CD4-positive, alpha-beta T cell treated with Interleukin-21 for 1 hour (primary cell): ENCODE measurements around the gene IP6K3.

Experiments
- DNase-seq: peaks from one replicate; pipeline ENCODE4 v3.0.0-alpha.2; 2020

Gene IP6K3

GRCh38 chr6:33738879-33739278 is 7.8 kb downstream of the IP6K3 start:
- no peak for DNase-seq

GRCh38 chr6:33738153-33738552 is 8.6 kb downstream of the IP6K3 start:
- DNase-seq, result no peak

- no peak for DNase-seq
Observed at GRCh38 chr6:33737267-33738026, 9.3 kb downstream of the IP6K3 start.

GRCh38 chr6:33735216-33735615 is 11.5 kb downstream of the IP6K3 start:
- no peak for DNase-seq

DNA sequence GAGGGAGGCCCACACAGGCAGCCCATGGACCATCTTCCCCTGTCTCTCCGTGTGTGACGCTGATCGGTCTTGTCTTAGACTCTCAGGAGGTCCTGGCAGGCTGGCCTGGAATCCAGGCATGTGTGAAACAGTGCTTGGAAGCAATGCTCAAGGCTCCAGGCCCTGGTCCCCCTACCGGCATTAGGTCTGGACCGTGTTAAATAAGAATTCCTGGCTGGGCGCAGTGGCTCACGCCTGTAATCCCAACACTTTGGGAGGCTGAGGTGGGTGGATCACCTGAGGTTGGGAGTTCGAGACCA is 13.0 kb downstream of the IP6K3 start:
- DNase-seq, result no peak

GRCh38 chr6:33732817-33733708 is 13.6 kb downstream of the IP6K3 start:
- no peak for DNase-seq

DNA sequence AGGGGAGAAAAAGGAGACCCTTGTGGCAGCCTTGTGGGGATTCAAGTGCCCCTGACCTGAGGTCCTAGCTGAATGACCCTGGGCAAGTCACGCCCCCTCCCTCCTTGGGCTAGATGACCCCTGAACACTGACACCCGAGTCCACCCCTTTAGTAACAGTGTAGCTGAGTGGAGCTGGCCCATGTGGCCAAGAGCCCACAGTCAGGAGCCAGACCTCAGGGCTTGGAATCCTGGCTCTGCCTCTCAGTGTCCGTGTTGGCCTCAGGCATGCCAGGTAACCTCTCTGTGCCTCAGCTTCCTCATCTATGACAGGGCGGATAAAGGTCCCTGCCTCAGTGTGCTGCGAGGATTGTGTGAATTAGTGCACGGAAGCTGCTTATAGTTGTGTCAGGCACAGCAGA is 14.3 kb downstream of the IP6K3 start:
- no peak for DNase-seq

GRCh38 chr6:33731751-33732282 is 14.9 kb downstream of the IP6K3 start:
- no peak for DNase-seq

DNA sequence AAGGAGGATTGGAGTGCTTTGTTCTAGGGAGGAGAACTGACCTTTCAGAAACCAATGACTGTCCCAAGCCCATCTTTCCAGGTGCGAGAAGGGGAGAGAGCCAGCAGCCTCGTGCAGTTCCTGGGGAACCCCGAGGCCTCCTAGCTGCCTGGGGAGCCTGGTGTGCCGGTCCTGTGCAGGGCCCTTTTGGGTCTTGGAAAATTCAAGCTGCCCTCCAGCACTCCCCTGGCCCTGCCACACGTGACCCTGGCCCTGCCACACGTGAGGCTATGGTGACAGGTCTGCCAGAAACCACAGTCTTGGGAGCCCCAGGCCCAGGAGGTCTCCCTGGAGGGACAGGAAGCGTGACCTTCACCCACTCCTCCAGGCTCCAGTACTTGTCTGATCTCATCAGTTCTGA is 15.7 kb downstream of the IP6K3 start:
- no peak for DNase-seq

DNA sequence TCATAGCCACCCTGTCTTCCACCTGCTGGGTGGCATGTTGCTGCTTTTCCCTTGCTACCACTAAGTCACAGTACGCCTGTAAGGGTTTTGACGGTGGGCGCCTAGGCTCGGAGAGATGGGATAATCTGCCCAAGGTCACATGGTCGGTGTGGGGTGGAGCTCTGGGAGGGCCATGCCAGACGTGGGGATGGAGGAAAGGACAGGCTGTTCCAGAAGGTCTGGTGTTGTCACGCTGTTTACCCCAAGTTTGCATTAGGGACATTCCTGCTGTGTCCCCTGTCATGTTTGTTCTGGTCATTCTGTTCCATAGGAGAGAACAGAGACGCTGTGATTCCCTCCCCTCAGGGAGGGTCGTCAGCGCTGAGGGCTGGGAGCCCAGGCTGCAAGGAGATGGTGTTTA is 16.1 kb downstream of the IP6K3 start:
- DNase-seq, result no peak

- DNase-seq, result no peak
Observed at GRCh38 chr6:33729059-33729458, 17.6 kb downstream of the IP6K3 start.

DNA sequence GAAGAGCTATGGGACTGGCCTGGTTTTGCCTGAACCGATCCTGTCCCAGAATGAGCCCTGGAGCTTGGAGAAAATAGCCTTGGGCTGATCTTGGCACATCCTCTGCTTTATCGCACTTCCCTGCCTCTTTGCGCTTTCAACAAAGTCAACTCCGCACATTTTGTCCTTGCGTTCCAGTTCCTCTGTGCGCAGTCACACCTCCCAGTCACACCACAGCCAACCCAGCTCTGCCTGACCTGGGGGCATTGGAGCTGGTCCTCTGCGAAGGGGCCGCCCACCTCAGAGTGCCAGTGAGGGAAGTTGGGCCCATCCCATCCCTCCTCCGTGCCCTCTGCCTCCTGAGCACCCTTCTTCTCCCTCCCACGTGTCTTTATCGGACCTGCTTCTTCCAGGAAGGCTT is 18.3 kb downstream of the IP6K3 start:
- DNase-seq, result no peak

GRCh38 chr6:33727932-33728331 is 18.8 kb downstream of the IP6K3 start:
- no peak for DNase-seq

DNA sequence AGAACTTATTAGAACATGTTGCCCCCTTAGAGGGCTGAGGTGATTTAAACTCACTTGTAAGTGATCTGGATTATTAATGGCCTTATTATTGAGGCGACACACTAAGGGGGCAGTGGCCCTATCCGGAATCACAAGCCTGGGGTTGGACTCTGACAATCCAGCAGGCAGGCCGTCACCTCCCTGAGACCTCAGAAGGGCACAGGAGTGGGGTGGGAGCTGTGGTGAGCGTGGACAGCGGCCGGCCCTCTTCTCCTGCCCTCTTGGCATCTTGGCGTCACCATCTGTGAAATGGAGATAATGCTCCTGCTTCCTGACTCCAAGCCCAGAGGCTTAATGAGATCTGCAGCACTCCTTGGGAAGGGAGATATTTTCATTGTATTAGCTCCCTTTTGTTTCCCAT is 19.6 kb downstream of the IP6K3 start:
- no peak for DNase-seq

- no peak for DNase-seq
Observed at GRCh38 chr6:33726696-33727095, 20.0 kb downstream of the IP6K3 start.

DNA sequence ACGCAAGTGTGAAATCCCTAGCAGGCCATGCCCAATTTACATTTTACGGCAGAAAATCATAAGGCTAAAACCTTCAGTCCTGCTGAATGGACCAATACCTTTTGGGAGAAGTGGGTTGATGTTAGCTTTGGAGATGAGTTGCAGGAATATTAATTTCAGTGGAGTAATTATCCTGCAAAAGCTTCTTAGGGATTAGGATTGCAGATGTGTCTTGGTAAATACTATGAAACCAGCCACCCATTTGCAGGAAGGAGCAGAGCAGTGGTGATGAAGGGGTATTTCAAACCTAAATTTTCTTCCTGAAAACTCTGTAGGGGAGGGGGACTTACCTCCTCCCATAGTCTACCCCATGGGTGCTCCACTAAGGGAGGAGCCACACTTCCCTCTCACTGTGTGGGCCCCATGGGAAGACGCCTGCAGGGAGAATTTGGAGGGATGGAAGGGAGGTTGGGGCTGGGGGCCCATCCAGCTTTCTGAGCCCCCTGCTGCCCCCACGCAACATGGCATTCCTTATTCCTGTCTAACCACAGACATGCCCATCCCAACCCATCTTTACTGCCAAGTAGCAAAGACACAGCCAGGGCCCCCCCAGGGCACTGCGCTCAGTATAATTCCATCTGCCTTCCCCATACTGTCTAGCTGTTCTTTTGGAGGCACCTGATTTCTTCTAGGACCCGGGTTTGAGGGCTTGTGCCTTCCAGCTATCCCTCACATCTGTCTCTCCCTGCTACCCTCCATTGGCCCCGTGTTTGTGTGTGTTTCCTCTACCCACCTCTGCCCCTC is 20.6 kb downstream of the IP6K3 start:
- no peak for DNase-seq

DNA sequence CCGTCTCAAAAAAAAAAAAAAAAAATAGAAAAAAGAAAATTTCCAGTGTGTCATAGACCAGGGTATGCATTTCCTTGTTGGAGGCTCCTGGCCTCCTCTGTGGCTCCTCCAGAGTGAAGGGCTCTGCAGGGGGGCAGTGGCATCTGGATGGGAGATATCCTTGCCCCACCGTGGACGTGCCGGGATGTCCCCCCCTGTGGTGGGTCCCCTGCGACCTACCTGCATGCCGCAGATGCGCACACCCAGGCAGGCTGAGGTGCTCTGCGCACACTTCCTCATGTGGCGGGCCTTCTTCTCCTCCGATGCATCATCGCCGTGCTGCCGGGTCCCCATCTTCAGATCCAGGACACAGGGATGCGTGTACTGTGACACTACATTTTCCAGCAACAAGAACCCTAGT is 21.5 kb downstream of the IP6K3 start:
- no peak for DNase-seq

GRCh38 chr6:33724102-33725023 is 22.3 kb downstream of the IP6K3 start:
- no peak for DNase-seq

GRCh38 chr6:33723371-33724085 is 23.2 kb downstream of the IP6K3 start:
- no peak for DNase-seq

DNA sequence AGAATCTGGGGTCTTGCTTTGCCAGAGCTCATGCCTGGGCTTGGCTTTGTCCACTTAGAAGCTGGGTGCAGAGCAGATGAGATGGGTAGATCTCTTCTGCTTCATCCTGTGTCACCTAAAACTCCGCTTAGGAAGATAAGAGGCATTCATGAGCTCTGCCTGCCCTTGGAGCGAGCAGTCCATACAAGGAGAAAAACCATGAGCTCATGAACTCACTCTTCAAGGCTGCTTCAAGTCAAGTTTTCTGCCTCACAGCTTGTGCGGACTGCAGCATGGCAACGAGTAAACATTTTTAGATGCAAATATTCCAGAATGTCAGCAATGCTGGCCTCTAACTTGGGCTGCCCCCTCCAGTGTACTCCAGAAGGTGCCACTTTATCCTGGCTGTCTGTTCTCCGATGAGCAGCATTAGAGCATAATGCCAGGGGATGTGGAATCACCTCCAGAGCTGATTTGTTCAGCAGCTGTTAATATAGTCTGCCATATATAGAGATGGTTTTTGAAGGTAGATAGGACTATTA is 24.5 kb downstream of the IP6K3 start:
- DNase-seq, result no peak

DNA sequence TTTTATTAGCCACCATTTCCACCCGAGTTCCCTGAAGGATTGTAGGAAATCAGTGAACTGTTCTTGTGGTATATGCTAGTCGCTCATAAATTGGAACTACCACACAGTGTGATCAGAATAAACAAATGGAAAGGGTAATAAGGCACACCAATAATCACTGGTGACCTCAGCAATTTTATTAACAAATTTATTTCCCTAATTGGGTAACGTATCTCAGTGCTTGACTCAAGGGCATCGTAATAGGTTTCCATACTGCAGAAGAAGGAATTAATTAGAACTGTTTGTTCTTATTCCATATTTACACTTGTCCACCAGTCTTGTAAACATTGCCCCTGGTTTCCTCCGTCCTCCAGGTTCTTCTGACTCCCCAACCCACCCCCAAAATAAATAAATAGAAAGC is 25.2 kb downstream of the IP6K3 start:
- no peak for DNase-seq
